HG02798 (cell line): Measurements from ENCODE around the gene CHMP4B.

Source experiments
- ATAC-seq: cut with Tn5 transposase; IDR thresholded peaks from one replicate; pipeline ENCODE4 v1.9.1; 2021; ENCODE audit warnings: mild to moderate bottlenecking; ENCODE audit not compliant: unreplicated experiment, poor library complexity

Gene CHMP4B

GRCh38 chr20:33836277-33836676, 25.1 kb downstream of the CHMP4B start:
- no peak for ATAC-seq

GRCh38 chr20:33837096-33837830, 26.1 kb downstream of the CHMP4B start:
- ATAC-seq = no peak

GRCh38 chr20:33838035-33838864, 27.1 kb downstream of the CHMP4B start:
- ATAC-seq = no peak

DNA sequence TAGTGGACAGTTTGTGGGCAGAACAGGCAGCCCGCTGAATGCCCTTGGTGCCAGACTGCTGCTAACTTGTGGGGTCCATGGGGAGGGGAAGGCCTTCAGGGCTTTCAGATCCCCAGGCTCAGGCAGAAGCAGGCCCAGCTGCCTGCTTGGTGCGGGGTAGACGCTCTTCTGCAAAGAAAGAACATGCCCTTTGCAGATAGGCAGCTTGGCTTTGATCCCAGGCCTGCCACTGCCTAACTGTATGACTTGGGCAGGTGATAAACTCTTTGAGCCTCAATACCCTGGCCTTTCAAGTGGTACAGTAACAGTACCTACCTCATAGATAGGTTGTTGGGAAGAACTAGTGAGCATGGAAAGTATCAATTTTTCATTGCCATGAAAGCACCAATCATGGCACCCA, 28.4 kb downstream of the CHMP4B start:
- ATAC-seq = no peak

GRCh38 chr20:33840160-33840559, 29.0 kb downstream of the CHMP4B start:
- ATAC-seq = no peak

- no peak for ATAC-seq
Measured at GRCh38 chr20:33840759-33841435, 29.7 kb downstream of the CHMP4B start.

GRCh38 chr20:33841436-33841799, 30.3 kb downstream of the CHMP4B start:
- ATAC-seq = no peak

- no peak for ATAC-seq
Measured at GRCh38 chr20:33842346-33842745, 31.2 kb downstream of the CHMP4B start.

GRCh38 chr20:33843050-33843449, 31.9 kb downstream of the CHMP4B start:
- ATAC-seq = no peak

DNA sequence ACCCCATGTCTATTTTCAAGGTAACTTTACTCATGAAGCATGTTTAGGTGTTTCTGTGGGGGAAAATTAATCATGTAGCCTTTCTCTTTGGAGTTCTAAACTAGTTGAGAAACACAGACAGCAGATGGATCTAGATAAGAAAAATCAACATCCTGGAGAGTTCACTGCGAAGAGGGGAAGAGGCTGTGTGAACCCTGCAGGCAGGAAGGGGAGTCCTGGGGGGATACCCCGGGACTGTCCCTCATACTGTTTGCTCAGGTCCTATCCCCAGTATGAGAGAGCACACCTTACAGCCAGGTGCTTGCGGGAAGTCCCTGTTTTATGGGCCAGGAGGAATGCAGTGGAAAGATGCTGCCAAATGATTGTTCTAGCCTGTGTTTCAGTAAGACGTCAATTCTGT, 32.7 kb downstream of the CHMP4B start:
- ATAC-seq = peak; percentile 59

DNA sequence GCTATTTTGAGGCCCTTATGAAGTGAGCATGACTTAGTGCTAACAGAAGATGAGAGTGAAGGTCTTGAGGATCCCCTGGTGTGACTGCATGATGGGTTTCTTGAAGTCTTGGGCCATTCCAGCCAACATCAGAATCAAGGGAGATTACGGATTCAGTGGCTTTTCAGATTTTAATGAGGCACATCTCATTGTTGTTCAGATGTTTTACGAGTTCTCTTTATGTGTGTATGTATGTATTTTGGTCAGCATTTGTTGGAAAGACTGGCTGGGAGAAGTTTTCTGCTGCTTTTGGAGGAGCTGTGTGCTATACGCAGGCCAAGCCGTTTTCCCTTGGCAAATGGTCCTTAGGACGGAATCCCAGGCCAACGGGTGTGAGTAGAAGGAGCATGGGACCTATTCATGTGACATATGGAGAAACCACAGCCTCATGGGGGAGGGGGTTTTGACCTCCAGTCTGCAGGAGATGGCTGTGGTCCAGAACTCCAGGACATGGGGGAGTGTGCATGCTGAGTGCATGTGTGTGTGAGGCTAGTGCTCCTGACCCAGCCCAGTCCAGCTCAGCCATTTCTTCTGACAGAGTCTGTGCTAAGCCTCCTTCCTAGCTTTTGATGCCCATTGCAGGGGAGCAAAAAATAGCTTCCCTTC, 35.3 kb downstream of the CHMP4B start:
- ATAC-seq = no peak

DNA sequence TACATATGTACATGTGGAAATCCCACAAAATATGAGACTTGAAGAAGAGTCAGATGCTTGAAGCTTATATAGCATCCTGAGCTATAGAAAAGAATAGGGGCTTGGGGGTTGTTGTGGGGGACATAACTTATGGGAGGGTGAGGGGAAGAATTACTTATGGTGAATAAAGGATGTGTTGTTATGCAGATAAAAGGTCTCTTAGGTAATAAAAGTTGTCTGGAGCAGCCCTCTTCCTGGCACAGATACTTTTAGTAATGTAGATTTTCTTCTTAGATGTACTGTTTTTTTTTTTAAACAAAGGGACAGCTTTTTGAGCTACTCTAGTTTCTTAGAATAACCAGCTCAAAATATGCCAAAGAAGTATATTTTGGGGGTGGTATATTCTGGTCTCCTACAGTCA, 35.9 kb downstream of the CHMP4B start:
- ATAC-seq = no peak

- no peak for ATAC-seq
Measured at GRCh38 chr20:33848391-33848790, 37.2 kb downstream of the CHMP4B start.

GRCh38 chr20:33850159-33850558, 39.0 kb downstream of the CHMP4B start:
- ATAC-seq = no peak

DNA sequence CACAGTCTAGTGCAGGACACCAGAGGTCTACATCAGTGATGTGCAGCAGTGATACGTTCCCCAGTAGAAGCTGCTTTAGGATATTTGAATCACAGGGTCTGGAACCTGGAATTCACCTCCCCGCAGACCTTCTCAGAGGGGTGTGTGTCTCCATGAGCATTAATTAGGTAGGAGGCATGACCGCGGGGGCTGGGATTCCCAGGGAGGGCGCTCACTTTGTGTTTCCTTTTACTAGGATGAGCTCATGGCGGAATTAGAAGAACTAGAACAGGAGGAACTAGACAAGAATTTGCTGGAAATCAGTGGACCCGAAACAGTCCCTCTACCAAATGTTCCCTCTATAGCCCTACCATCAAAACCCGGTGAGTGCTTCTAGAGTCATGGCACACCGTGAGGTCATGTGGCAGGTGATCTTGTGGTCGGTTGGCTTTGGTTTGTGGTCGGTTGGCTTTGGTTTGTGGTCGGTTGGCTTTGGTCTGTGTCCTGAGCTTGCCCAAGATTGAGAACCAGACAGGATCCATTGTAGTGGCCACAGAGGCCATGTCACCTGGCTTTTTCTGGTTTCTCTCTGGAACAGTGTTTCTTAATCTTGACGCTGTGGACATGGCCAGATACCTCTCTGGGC, 40.8 kb downstream of the CHMP4B start:
- no peak for ATAC-seq

- no peak for ATAC-seq
Measured at GRCh38 chr20:33852626-33853506, 41.7 kb downstream of the CHMP4B start.

DNA sequence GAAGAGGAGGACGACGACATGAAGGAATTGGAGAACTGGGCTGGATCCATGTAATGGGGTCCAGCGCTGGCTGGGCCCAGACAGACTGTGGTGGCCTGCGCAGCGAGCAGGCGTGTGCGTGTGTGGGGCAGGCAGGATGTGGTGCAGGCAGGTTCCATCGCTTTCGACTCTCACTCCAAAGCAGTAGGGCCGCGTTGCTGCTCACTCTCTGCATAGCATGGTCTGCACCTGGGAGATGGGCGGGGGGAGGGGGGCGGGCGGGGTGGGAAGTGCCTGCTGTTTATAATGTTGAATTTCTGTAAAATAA, 42.3 kb downstream of the CHMP4B start:
- ATAC-seq = no peak

DNA sequence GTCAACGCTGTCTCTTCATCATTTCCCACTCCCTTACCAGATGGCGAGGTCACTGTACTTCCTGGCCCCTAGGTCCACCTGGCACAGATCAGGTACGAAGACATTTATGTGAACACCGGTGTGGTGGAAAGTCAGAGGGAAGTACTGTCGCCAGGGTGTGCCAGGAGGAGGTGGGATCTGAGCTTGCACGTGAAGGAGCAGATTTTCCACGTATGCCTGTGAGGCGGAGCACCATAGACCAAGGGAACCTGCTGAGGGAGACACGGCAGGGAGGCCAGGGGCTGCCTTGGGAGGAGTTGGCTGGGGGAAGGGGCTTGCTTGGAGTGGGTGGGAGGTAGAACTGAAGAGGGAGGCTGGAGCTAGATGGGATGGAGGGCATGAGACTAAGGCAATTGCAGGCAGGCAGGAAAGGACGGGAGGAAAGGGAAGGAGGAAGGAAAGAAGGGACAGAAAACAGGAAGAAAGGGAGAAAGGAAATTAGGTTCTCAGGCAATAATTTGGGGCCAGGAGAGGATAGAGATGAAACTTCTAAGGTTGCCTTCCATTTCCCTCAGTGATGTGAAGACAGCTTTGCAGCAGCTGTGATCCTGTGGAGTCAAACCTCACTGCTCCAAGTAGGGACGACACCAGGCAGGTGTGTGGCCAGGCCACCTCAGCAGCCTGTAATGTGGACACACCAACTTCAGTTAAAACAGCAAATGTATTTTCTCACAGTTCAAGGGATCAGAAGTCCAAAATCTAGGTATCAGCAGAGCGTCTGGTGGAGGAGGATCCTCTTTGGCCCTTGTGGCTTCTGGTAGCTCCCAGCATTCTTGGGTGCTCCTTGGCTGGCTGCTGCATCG, 46.8 kb downstream of the CHMP4B start:
- no peak for ATAC-seq

GRCh38 chr20:33858666-33859065, 47.5 kb downstream of the CHMP4B start:
- ATAC-seq = no peak
